Ovary (tissue), 9 donors: ENCODE measurements around the gene SDC4. TPM values are rescaled to one million over a fixed set of nuclear protein-coding genes. Genes with fewer than 3 reads are reported as not detected.

Experiments used
- DNase-seq, 5 donors: peaks; one replicate each; pipeline ENCODE4 v3.0.0-alpha.2; 2019 to 2020
- H3K27ac ChIP-seq, 2 donors: fragments of 200-600 bp; one replicate each; pipeline versions ENCODE4 v1.5.1 to v1.8.0; 2019 to 2022
- H3K27me3 ChIP-seq: fragments of 200-600 bp; one replicate; pipeline ENCODE4 v1.8.0; 2022
- H3K36me3 ChIP-seq: fragments of 200-600 bp; sonication (generic); one replicate; pipeline ENCODE4 v1.5.1; 2019
- H3K4me1 ChIP-seq: one replicate; pipeline ENCODE4 v1.8.1; 2013; ENCODE audit warnings: mild to moderate bottlenecking, moderate library complexity; ENCODE audit not compliant: insufficient read depth
- H3K4me3 ChIP-seq: fragments of 200-600 bp; sonication (generic); one replicate; pipeline ENCODE4 v1.5.1; 2017
- H3K9me3 ChIP-seq, 2 donors: fragments of 200-600 bp in 1 of 2; sonication (generic) in 1 of 2; one replicate each; pipeline versions ENCODE4 v1.5.1 to v1.8.1; 2013 to 2019; ENCODE audit warnings: mild to moderate bottlenecking in 1 of 2, moderate library complexity in 1 of 2
- EP300 ChIP-seq: sonication (generic); formaldehyde crosslinking; IDR thresholded peaks from one replicate; pipeline ENCODE4 v1.6.1; 2017; ENCODE audit warnings: antibody characterized with exemption
- POLR2A ChIP-seq: fragments of 450-650 bp; IDR thresholded peaks from one replicate; pipeline ENCODE4 v1.6.1; 2017; ENCODE audit warnings: antibody characterized with exemption, mild to moderate bottlenecking, moderate library complexity
- WGBS, 3 donors: extraction: QIAGEN DNeasy Blood & Tissue Kit in 1 of 3; methylation state at CpG; one replicate each; pipeline versions ENCODE4 v1.1.5 to v1.1.7; 2013 to 2017; 5-methylcytosine and 5-hydroxymethylcytosine counted together
- intact Hi-C, 4 donors: fragments of 100-400 bp; cut with DNase I; formaldehyde crosslinking; loops; one replicate each; pipeline versions ENCODE4 v1.11.0 to v1.15.1; 2022 to 2023
- polyA plus RNA-seq, 2 donors: library from polyadenylated mRNA; stranded (reverse); fragments of 200-250 nt in 1 of 2; fragments of 350-450 nt in 1 of 2; fragmentation: Illumina TruSeq in 1 of 2; extraction: RNeasy Lipid Tissue Mini Kit (QIAGEN cat#74804) in 1 of 2; gene quantifications; one replicate each; pipeline ENCODE4 v1.2.3, GENCODE V29; 2013 to 2014
- total RNA-seq, 7 donors: library from RNA; depleted of rRNA in 2 of 7; stranded (reverse); fragments of >200 nt in 2 of 7; fragmentation: NEBNext Ultra II Directional in 3 of 7; extraction: Animal tissue kit (Norgen Biotek cat#: 25700) in 3 of 7; gene quantifications; one replicate each; pipeline versions ENCODE4 v1.1.0 to v1.2.4, GENCODE V29; 2016 to 2023
- TF ChIP-seq, protein P1 (sequence below), 3 donors: fragments of 450-650 bp in 2 of 3; fragments of 200-600 bp in 1 of 3; IDR thresholded peaks; one replicate each; pipeline versions ENCODE4 v1.5.1 to v1.8.0; 2016 to 2022; ENCODE audit warnings: antibody characterized with exemption in 3 of 3, mild to moderate bottlenecking in 1 of 3
- donor health status: DM: no; HTN: no; CAD: no; lungs with moderate emphysema.
- donor health status: DM: no; HTN: no; CAD: no.
- donor health status: Bipolar disorder and iron deficiency.
- donor health status: DM: yes; HTN: yes; CAD: no.
- donor health status: DM: no; HTN: no; CAD: no.
- donor health status: DM: yes; HTN: yes; CAD: no.

Gene SDC4
- total and polyA plus RNA-seq, 9 donors: 12.9 to 269 (median 45.9) TPM

DNA sequence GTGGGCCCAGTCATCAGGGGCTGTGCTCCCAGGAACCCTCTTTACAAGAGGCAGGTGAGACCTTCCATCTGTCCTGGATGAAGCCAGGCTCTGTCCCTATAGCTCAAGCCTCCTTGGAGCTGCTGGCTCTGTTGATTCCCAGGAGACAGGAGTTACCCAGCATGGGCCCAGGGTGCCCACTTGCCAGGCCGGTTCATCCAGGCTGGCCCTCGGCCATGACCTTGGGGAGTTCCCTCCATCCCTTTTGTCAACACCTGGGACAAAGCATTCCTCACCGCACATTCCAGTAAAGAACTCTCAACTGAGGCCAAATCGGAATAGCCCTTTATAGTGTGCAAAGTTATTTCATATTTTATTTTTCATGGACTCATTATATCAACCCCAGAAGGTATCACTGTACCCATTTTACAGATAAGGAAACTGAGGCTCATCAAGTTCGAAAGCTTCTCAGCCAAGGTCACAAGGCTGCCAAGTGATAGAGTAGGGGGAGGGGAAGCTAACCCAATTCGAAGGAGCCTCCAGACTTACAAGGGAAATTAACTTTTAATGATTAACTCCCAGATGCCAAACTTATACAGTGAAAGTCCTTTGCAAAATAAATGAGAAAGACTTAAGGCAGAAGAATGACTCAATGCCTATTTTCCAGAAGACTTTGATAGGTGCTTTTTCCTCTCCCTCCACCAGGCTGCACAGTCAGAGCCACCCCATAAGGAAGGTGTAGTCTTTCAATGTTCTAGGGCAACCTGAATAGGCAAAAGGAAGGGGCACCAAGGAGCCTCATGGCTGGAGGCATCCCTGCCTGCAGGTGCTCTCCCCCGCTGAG is 18.5 kb downstream of the SDC4 start:
- no peak for DNase-seq
- Histone ChIP-seq H3K4me3 (no peak overlapping the region), H3K4me1 (no peaks in the 10 kb centered on the region), H3K27me3 (no peaks in the 10 kb centered on the region), H3K27ac (no peak overlapping the region), H3K36me3 (no peaks in the 10 kb centered on the region), H3K9me3 (no peaks in the 10 kb centered on the region)
- TF ChIP-seq POLR2A: no peak
- TF ChIP-seq EP300: no peak
- TF ChIP-seq, protein P1, sequence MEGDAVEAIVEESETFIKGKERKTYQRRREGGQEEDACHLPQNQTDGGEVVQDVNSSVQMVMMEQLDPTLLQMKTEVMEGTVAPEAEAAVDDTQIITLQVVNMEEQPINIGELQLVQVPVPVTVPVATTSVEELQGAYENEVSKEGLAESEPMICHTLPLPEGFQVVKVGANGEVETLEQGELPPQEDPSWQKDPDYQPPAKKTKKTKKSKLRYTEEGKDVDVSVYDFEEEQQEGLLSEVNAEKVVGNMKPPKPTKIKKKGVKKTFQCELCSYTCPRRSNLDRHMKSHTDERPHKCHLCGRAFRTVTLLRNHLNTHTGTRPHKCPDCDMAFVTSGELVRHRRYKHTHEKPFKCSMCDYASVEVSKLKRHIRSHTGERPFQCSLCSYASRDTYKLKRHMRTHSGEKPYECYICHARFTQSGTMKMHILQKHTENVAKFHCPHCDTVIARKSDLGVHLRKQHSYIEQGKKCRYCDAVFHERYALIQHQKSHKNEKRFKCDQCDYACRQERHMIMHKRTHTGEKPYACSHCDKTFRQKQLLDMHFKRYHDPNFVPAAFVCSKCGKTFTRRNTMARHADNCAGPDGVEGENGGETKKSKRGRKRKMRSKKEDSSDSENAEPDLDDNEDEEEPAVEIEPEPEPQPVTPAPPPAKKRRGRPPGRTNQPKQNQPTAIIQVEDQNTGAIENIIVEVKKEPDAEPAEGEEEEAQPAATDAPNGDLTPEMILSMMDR (IDR thresholded peaks at IDR 0.05): no peak
- 73 to 80% (median 74%) methylated on average over 7 of the region's 7 CpGs for WGBS, 3 donors
- intact Hi-C loops: loop anchor here in 1 of 4 donors (10.0 kb wide), 1 partner anchor 445 kb away; no protein-coding TSS in a partner anchor

DNA sequence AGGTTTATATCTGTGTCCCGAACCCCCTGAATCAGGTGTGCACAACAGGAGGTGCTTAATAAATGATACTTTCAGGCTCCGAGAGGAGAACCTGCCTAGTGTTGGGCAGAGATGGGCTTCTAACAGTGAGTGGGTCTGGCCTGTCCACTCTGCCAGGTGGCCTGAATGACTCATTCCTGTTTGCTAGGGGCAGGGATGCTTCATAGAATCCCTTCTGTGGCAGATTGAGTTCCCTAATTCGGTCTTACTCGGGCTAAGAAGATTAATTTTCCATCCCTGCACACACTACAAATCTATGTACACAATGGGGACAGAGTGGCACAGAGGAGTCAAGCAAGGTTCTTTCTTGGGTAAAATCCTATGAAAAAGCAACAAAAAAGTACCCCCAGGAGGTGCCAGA is 19.8 kb downstream of the SDC4 start:
- intact Hi-C loops: loop anchor here in 1 of 4 donors (10.0 kb wide), 1 partner anchor 446 kb away; no protein-coding TSS in a partner anchor
- H3K27ac ChIP-seq: no peak overlapping the region

DNA sequence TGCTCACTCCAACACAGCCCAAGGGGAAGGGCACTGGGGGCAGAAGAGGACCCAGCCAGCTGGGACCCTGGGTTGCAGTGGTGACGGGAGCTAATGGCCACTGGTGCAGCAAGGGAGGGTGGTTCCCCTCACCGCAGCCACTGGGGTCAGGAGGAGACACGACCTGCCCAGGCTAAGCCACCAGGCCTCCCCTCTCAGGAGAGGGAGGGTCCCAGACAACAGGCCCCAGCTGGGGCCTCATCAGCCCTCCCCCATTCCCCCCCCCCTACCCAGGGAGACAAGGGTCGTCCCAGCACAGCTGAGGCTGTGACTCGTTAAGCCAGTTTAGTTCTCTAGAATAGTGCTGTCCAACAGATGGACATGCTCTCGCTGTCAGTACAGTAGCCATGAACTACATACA is 22.9 kb downstream of the SDC4 start:
- intact Hi-C loops: loop anchor here in 1 of 4 donors (10.0 kb wide), 1 partner anchor 449 kb away; no protein-coding TSS in a partner anchor
- no peak overlapping the region for H3K4me3 ChIP-seq
- H3K36me3 ChIP-seq: no peaks in the 10 kb centered on the region
- WGBS, 3 donors: 55 to 64% (median 63%) methylated on average over 4 to 6 of the region's 6 CpGs
- no peaks in the 10 kb centered on the region for H3K9me3 ChIP-seq
- no peak overlapping the region for H3K27ac ChIP-seq
- DNase-seq: no peak
- H3K4me1 ChIP-seq: no peaks in the 10 kb centered on the region
- TF ChIP-seq, protein P1 (IDR thresholded peaks at IDR 0.05): no peak
- TF ChIP-seq POLR2A (no peak), EP300 (no peak)
- no peaks in the 10 kb centered on the region for H3K27me3 ChIP-seq

More for the DNA sequence above, 19.8 kb downstream of the SDC4 start:
- no peaks in the 10 kb centered on the region for H3K4me1 ChIP-seq
- H3K27me3 ChIP-seq: no peaks in the 10 kb centered on the region
- no peaks in the 10 kb centered on the region for H3K36me3 ChIP-seq
- H3K4me3 ChIP-seq: no peak overlapping the region
- DNase-seq: no peak
- TF ChIP-seq POLR2A: no peak
- TF ChIP-seq, protein P1 (IDR thresholded peaks at IDR 0.05): no peak
- no peak for TF ChIP-seq EP300
- WGBS, 3 donors: 87 to 94% (median 93%) methylated on average over 4 of the region's 4 CpGs
- H3K9me3 ChIP-seq: no peaks in the 10 kb centered on the region

DNA sequence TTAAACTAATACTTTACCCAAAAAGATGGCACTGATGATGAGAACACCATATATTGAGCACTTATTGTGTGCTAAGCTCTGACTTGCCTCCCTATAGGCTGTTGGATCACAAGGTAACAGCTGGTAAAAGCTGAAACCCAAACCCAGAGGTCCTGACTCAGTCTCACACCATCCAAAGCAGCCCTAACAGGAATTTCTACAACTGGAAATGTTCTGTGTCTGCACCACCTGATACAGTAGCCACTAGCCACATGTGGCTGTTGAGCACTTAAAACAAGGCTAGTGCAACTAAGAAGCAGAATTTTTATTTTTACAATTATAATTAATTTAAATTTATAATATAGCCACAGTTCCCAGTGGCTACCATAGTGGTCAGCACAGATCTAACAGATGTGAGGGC is 24.5 kb downstream of the SDC4 start:
- Histone ChIP-seq H3K27ac (no peak overlapping the region), H3K9me3 (no peaks in the 10 kb centered on the region), H3K36me3 (no peaks in the 10 kb centered on the region), H3K4me1 (no peaks in the 10 kb centered on the region), H3K27me3 (no peaks in the 10 kb centered on the region), H3K4me3 (no peak overlapping the region)
- no peak for DNase-seq
- TF ChIP-seq EP300 (no peak), POLR2A (no peak)
- TF ChIP-seq, protein P1 (IDR thresholded peaks at IDR 0.05): no peak
- intact Hi-C loops: loop anchor here in 1 of 4 donors (10.0 kb wide), 1 partner anchor 451 kb away; no protein-coding TSS in a partner anchor
